ENCODE measurements around the gene NTNG1. TPM values are rescaled to one million over a fixed set of nuclear protein-coding genes. Genes with fewer than 3 reads are reported as not detected.

The NTNG1 gene
- total and polyA plus RNA-seq, 9 donors = 10.9 to 21.3 (median 13.8) TPM

DNA sequence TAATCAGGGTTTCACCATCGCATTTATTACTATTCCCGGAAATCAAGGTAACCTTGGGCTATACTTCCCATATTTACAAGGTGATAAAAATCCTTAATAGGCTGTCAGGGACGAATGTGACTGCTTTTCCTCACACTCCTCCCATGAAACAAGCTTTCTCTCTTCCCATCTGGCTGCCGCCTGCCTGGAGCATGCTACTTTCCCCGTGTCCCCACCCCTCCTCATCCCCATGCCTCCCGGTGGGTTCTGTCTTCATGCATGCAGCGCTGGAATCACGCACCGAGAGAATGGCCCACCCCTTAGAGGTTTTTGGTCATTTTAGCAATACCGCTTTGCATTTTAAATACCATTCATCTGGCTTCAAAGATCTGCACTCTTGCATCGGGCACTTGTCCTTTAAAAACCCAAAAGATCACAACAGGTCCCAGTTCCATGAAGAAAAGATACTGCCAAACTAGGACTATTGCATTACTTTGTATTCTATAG, 339.1 kb downstream of the NTNG1 start:
- H3K27me3 ChIP-seq (ENCODE audit: control insufficient read depth, insufficient read depth, low read length) = peaks cover 2% of the 10 kb centered on the region
- H3K36me3 ChIP-seq (ENCODE audit: control insufficient read depth, insufficient read depth, low read length) = no peaks in the 10 kb centered on the region
- no peaks in the 10 kb centered on the region for H3K9me3 ChIP-seq (replicated peaks; ENCODE audit: control insufficient read depth, low read depth, low read length)
- no peak overlapping the region for H3K27ac ChIP-seq (ENCODE audit: low read length)
- WGBS (ENCODE audit: insufficient coverage) = 51% methylated on average over 9 of the region's 11 CpGs
- no peak for DNase-seq
- peaks cover 8% of the 10 kb centered on the region for H3K4me1 ChIP-seq (ENCODE audit: control insufficient read depth, insufficient read depth, low read length)
- no peak overlapping the region for H3K4me3 ChIP-seq (ENCODE audit: low read length)

DNA sequence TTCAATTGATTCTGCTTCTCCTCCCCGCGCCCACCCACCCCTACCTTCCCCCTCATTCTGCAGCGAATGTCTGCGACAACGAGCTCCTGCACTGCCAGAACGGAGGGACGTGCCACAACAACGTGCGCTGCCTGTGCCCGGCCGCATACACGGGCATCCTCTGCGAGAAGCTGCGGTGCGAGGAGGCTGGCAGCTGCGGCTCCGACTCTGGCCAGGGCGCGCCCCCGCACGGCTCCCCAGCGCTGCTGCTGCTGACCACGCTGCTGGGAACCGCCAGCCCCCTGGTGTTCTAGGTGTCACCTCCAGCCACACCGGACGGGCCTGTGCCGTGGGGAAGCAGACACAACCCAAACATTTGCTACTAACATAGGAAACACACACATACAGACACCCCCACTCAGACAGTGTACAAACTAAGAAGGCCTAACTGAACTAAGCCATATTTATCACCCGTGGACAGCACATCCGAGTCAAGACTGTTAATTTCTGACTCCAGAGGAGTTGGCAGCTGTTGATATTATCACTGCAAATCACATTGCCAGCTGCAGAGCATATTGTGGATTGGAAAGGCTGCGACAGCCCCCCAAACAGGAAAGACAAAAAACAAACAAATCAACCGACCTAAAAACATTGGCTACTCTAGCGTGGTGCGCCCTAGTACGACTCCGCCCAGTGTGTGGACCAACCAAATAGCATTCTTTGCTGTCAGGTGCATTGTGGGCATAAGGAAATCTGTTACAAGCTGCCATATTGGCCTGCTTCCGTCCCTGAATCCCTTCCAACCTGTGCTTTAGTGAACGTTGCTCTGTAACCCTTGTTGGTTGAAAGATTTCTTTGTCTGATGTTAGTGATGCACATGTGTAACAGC, 339.9 kb downstream of the NTNG1 start:
- H3K4me3 ChIP-seq (ENCODE audit: low read length) = no peak overlapping the region
- H3K4me1 ChIP-seq (ENCODE audit: control insufficient read depth, insufficient read depth, low read length) = peaks cover 8% of the 10 kb centered on the region
- 30% methylated on average over 27 of the region's 37 CpGs for WGBS (ENCODE audit: insufficient coverage)
- no peaks in the 10 kb centered on the region for H3K9me3 ChIP-seq (replicated peaks; ENCODE audit: control insufficient read depth, low read depth, low read length)
- peak; percentile 11 for DNase-seq
- no peaks in the 10 kb centered on the region for H3K36me3 ChIP-seq (ENCODE audit: control insufficient read depth, insufficient read depth, low read length)
- H3K27me3 ChIP-seq (ENCODE audit: control insufficient read depth, insufficient read depth, low read length) = peaks cover 2% of the 10 kb centered on the region
- no peak overlapping the region for H3K27ac ChIP-seq (ENCODE audit: low read length)

GRCh38 chr1:107481756-107482384, 341.0 kb downstream of the NTNG1 start:
- Histone ChIP-seq H3K27ac (ENCODE audit: low read length) (no peak overlapping the region), H3K27me3 (ENCODE audit: control insufficient read depth, insufficient read depth, low read length) (peaks cover 2% of the 10 kb centered on the region), H3K36me3 (ENCODE audit: control insufficient read depth, insufficient read depth, low read length) (no peaks in the 10 kb centered on the region), H3K4me1 (ENCODE audit: control insufficient read depth, insufficient read depth, low read length) (peaks cover 8% of the 10 kb centered on the region), H3K9me3 (replicated peaks; ENCODE audit: control insufficient read depth, low read depth, low read length) (no peaks in the 10 kb centered on the region), H3K4me3 (ENCODE audit: low read length) (no peak overlapping the region)
- DNase-seq = no peak
- no CpG with 5 or more reads among the region's 3 CpGs for WGBS (ENCODE audit: insufficient coverage)

DNA sequence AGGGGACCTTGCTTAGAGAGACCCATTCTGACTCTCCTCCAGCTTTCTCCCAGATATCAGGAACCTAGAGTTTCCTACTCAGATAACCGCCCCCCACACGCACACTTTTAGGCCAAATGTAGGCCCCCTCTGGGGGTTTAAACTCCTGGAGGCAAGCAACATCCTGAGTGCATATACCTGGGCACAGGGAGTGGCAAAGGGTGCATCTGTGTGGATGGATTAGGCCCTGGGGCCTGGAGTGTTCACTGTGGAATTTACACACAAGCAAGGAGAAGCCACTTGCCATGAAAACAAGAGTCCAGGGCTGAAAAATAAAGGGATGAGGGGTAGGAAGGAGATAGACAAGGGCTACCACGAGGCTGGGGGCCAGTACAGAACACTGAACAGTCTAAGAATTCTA, 343.1 kb downstream of the NTNG1 start:
- no peak for DNase-seq
- H3K4me1 ChIP-seq (ENCODE audit: control insufficient read depth, insufficient read depth, low read length) = peaks cover 8% of the 10 kb centered on the region
- WGBS (ENCODE audit: insufficient coverage) = no CpG with 5 or more reads among the region's 3 CpGs
- H3K9me3 ChIP-seq (replicated peaks; ENCODE audit: control insufficient read depth, low read depth, low read length) = no peaks in the 10 kb centered on the region
- H3K36me3 ChIP-seq (ENCODE audit: control insufficient read depth, insufficient read depth, low read length) = no peaks in the 10 kb centered on the region
- H3K27me3 ChIP-seq (ENCODE audit: control insufficient read depth, insufficient read depth, low read length) = peaks cover 2% of the 10 kb centered on the region
- H3K4me3 ChIP-seq (ENCODE audit: low read length) = no peak overlapping the region
- H3K27ac ChIP-seq (ENCODE audit: low read length) = no peak overlapping the region

DNA sequence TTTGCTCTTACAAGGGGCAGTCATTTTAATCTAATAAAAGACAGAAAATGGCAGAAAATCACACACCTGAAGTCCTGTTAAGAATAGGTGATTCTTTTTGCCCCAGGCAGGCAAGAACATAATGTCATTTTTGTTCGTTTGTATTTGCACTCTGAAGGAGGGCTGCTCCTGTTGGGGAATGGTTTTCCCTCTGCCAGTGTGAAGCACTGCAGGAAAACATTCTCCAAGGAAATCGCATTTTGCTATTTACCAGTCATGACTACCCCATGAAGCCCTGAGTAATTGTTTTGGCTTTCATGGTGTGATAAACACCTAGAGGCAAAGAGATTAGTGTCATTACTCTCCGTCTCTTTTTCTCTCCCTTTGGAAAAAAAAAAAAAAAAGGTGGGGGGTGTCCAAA, 345.5 kb downstream of the NTNG1 start:
- H3K9me3 ChIP-seq (replicated peaks; ENCODE audit: control insufficient read depth, low read depth, low read length) = no peaks in the 10 kb centered on the region
- H3K36me3 ChIP-seq (ENCODE audit: control insufficient read depth, insufficient read depth, low read length) = no peaks in the 10 kb centered on the region
- no peaks in the 10 kb centered on the region for H3K4me1 ChIP-seq (ENCODE audit: control insufficient read depth, insufficient read depth, low read length)
- no CpG with 5 or more reads among the region's 3 CpGs for WGBS (ENCODE audit: insufficient coverage)
- DNase-seq = no peak
- no peak overlapping the region for H3K27ac ChIP-seq (ENCODE audit: low read length)
- no peaks in the 10 kb centered on the region for H3K27me3 ChIP-seq (ENCODE audit: control insufficient read depth, insufficient read depth, low read length)
- no peak overlapping the region for H3K4me3 ChIP-seq (ENCODE audit: low read length)

GRCh38 chr1:107487506-107487905, 346.7 kb downstream of the NTNG1 start:
- DNase-seq = no peak
- Histone ChIP-seq H3K4me1 (ENCODE audit: control insufficient read depth, insufficient read depth, low read length) (no peaks in the 10 kb centered on the region), H3K4me3 (ENCODE audit: low read length) (no peak overlapping the region), H3K27me3 (ENCODE audit: control insufficient read depth, insufficient read depth, low read length) (no peaks in the 10 kb centered on the region), H3K27ac (ENCODE audit: low read length) (no peak overlapping the region), H3K9me3 (replicated peaks; ENCODE audit: control insufficient read depth, low read depth, low read length) (no peaks in the 10 kb centered on the region), H3K36me3 (ENCODE audit: control insufficient read depth, insufficient read depth, low read length) (no peaks in the 10 kb centered on the region)
- WGBS (ENCODE audit: insufficient coverage) = no CpG with 5 or more reads among the region's 2 CpGs

GRCh38 chr1:107491582-107491981, 350.7 kb downstream of the NTNG1 start:
- WGBS (ENCODE audit: insufficient coverage) = 84% methylated on average over 3 of the region's 4 CpGs
- DNase-seq = no peak
- H3K4me1 ChIP-seq (ENCODE audit: control insufficient read depth, insufficient read depth, low read length) = no peaks in the 10 kb centered on the region
- H3K4me3 ChIP-seq (ENCODE audit: low read length) = no peak overlapping the region
- no peaks in the 10 kb centered on the region for H3K9me3 ChIP-seq (replicated peaks; ENCODE audit: control insufficient read depth, low read depth, low read length)
- H3K36me3 ChIP-seq (ENCODE audit: control insufficient read depth, insufficient read depth, low read length) = no peaks in the 10 kb centered on the region
- no peaks in the 10 kb centered on the region for H3K27me3 ChIP-seq (ENCODE audit: control insufficient read depth, insufficient read depth, low read length)
- H3K27ac ChIP-seq (ENCODE audit: low read length) = no peak overlapping the region

GRCh38 chr1:107493111-107493716, 352.4 kb downstream of the NTNG1 start:
- 59% methylated on average over 2 of the region's 4 CpGs for WGBS (ENCODE audit: insufficient coverage)
- H3K36me3 ChIP-seq (ENCODE audit: control insufficient read depth, insufficient read depth, low read length) = no peaks in the 10 kb centered on the region

GRCh38 chr1:107494061-107494460, 353.2 kb downstream of the NTNG1 start:
- Histone ChIP-seq H3K4me1 (ENCODE audit: control insufficient read depth, insufficient read depth, low read length) (no peaks in the 10 kb centered on the region), H3K27ac (ENCODE audit: low read length) (no peak overlapping the region), H3K27me3 (ENCODE audit: control insufficient read depth, insufficient read depth, low read length) (no peaks in the 10 kb centered on the region), H3K4me3 (ENCODE audit: low read length) (no peak overlapping the region), H3K9me3 (replicated peaks; ENCODE audit: control insufficient read depth, low read depth, low read length) (no peaks in the 10 kb centered on the region), H3K36me3 (ENCODE audit: control insufficient read depth, insufficient read depth, low read length) (no peaks in the 10 kb centered on the region)
- no peak for DNase-seq
- WGBS (ENCODE audit: insufficient coverage) = 100% methylated on average over 1 of the region's 6 CpGs

More at GRCh38 chr1:107493111-107493716, 352.4 kb downstream of the NTNG1 start:
- no peak for DNase-seq
- no peaks in the 10 kb centered on the region for H3K9me3 ChIP-seq (replicated peaks; ENCODE audit: control insufficient read depth, low read depth, low read length)
- no peaks in the 10 kb centered on the region for H3K27me3 ChIP-seq (ENCODE audit: control insufficient read depth, insufficient read depth, low read length)
- no peaks in the 10 kb centered on the region for H3K4me1 ChIP-seq (ENCODE audit: control insufficient read depth, insufficient read depth, low read length)
- no peak overlapping the region for H3K27ac ChIP-seq (ENCODE audit: low read length)
- no peak overlapping the region for H3K4me3 ChIP-seq (ENCODE audit: low read length)

- H3K9me3 ChIP-seq (replicated peaks; ENCODE audit: control insufficient read depth, low read depth, low read length) = no peaks in the 10 kb centered on the region
- WGBS (ENCODE audit: insufficient coverage) = no CpG with 5 or more reads among the region's 1 CpG
- no peak for DNase-seq
- H3K4me1 ChIP-seq (ENCODE audit: control insufficient read depth, insufficient read depth, low read length) = no peaks in the 10 kb centered on the region
- H3K36me3 ChIP-seq (ENCODE audit: control insufficient read depth, insufficient read depth, low read length) = no peaks in the 10 kb centered on the region
- no peak overlapping the region for H3K4me3 ChIP-seq (ENCODE audit: low read length)
- H3K27me3 ChIP-seq (ENCODE audit: control insufficient read depth, insufficient read depth, low read length) = no peaks in the 10 kb centered on the region
- no peak overlapping the region for H3K27ac ChIP-seq (ENCODE audit: low read length)
These were observed 355.2 kb downstream of the NTNG1 start for GRCh38 chr1:107496002-107496401.
